CD14-positive monocyte (primary cell): ENCODE measurements around the gene CCDC86. TPM values are rescaled to one million over a fixed set of nuclear protein-coding genes. Genes with fewer than 3 reads are reported as not detected.

Experiments
- DNase-seq, 3 donors: peaks; one replicate each; pipeline ENCODE4 v3.0.0-alpha.2; 2011 to 2022
- H2AFZ ChIP-seq: 2 replicates; pipeline ENCODE4 v1.6.0; 2012; ENCODE audit warnings: mild to moderate bottlenecking, low read depth, low read length, inconsistent platforms; ENCODE audit not compliant: insufficient read depth, poor library complexity, severe bottlenecking
- H3K27ac ChIP-seq, 2 donors: 1 replicate in 1 of 2; 2 replicates in 1 of 2; pipeline ENCODE4 v1.5.1; 2012 to 2013; ENCODE audit warnings: low read length in 2 of 2, control low read depth in 1 of 2, inconsistent platforms in 1 of 2, low read depth in 1 of 2, mild to moderate bottlenecking in 1 of 2
- H3K27me3 ChIP-seq, 2 donors: one replicate each; pipeline versions ENCODE4 v1.6.0 to v1.6.1; 2011 to 2013; ENCODE audit warnings: low read length in 2 of 2; ENCODE audit not compliant: control insufficient read depth in 2 of 2, insufficient read depth in 2 of 2
- H3K36me3 ChIP-seq, 2 donors: replicated peaks in 1 of 2; 1 replicate in 1 of 2; 2 replicates in 1 of 2; pipeline versions ENCODE4 v1.5.1 to v1.6.1; 2012 to 2013; ENCODE audit warnings: low read length in 2 of 2, control low read depth in 1 of 2, inconsistent platforms in 1 of 2, mild to moderate bottlenecking in 1 of 2; ENCODE audit not compliant: insufficient read depth in 2 of 2, control insufficient read depth in 1 of 2
- H3K4me1 ChIP-seq, 2 donors: 1 replicate in 1 of 2; 2 replicates in 1 of 2; pipeline versions ENCODE4 v1.5.1 to v1.6.1; 2012 to 2013; ENCODE audit warnings: low read length in 2 of 2, control low read depth in 1 of 2, inconsistent platforms in 1 of 2, mild to moderate bottlenecking in 1 of 2, moderate library complexity in 1 of 2; ENCODE audit not compliant: insufficient read depth in 2 of 2, control insufficient read depth in 1 of 2
- H3K4me2 ChIP-seq: replicated peaks from 2 replicates; pipeline ENCODE3; 2012; ENCODE audit warnings: low read length, moderate library complexity, mild to moderate bottlenecking; ENCODE audit not compliant: poor library complexity, severe bottlenecking; ENCODE audit errors: extremely low read depth
- H3K4me3 ChIP-seq, 3 experiments: fragments of 200-600 bp in 1 of 3; sonication (generic) in 1 of 3; replicated peaks in 1 of 3; 1 replicate in 2 of 3; 2 replicates in 1 of 3; pipeline ENCODE4 v1.5.1; 2011 to 2013; ENCODE audit warnings: low read length in 3 of 3, mild to moderate bottlenecking in 3 of 3, control low read depth in 2 of 3, low read depth in 2 of 3, inconsistent platforms in 1 of 3, moderate library complexity in 1 of 3
- H3K79me2 ChIP-seq: 2 replicates; pipeline ENCODE4 v1.6.0; 2012; ENCODE audit warnings: mild to moderate bottlenecking, control low read depth, inconsistent platforms, low read length, moderate library complexity; ENCODE audit not compliant: insufficient read depth
- H3K9ac ChIP-seq: 2 replicates; pipeline ENCODE4 v1.6.0; 2017; ENCODE audit warnings: low read length, mild to moderate bottlenecking; ENCODE audit not compliant: insufficient read depth, poor library complexity, severe bottlenecking
- H3K9me3 ChIP-seq, 2 donors: replicated peaks in 1 of 2; 1 replicate in 1 of 2; 2 replicates in 1 of 2; pipeline versions ENCODE4 v1.5.1 to v1.6.1; 2012 to 2013; ENCODE audit warnings: low read length in 2 of 2, control low read depth in 1 of 2; ENCODE audit not compliant: control insufficient read depth in 1 of 2, insufficient read depth in 1 of 2
- H4K20me1 ChIP-seq: 2 replicates; pipeline ENCODE4 v1.6.0; 2012; ENCODE audit warnings: mild to moderate bottlenecking, low read length, control low read depth, moderate library complexity; ENCODE audit not compliant: insufficient read depth
- H3K27ac Mint-ChIP-seq, 7 donors: one replicate each; pipeline ENCODE4 v1.8.0; 2020; ENCODE audit warnings: mild to moderate bottlenecking in 7 of 7, mixed read lengths in 7 of 7, moderate library complexity in 6 of 7, inconsistent platforms in 2 of 7
- H3K27me3 Mint-ChIP-seq, 3 donors: one replicate each; pipeline ENCODE4 v1.8.0; 2021 to 2022; ENCODE audit warnings: low read depth in 3 of 3, mild to moderate bottlenecking in 3 of 3, mixed read lengths in 3 of 3, moderate library complexity in 3 of 3, inconsistent platforms in 1 of 3
- H3K36me3 Mint-ChIP-seq, 2 donors: one replicate each; pipeline ENCODE4 v1.8.0; 2020; ENCODE audit warnings: mixed read lengths in 2 of 2, inconsistent platforms in 1 of 2, mild to moderate bottlenecking in 1 of 2
- H3K4me1 Mint-ChIP-seq: one replicate; pipeline ENCODE4 v1.8.0; 2020; ENCODE audit warnings: mild to moderate bottlenecking, mixed read lengths
- H3K4me3 Mint-ChIP-seq, 2 donors: one replicate each; pipeline ENCODE4 v1.8.0; 2020; ENCODE audit warnings: mild to moderate bottlenecking in 2 of 2, mixed read lengths in 2 of 2, moderate library complexity in 1 of 2
- H3K9me3 Mint-ChIP-seq, 7 donors: one replicate each; pipeline ENCODE4 v1.8.0; 2020 to 2022; ENCODE audit warnings: mixed read lengths in 7 of 7, mild to moderate bottlenecking in 6 of 7, moderate library complexity in 6 of 7, inconsistent platforms in 2 of 7
- CTCF ChIP-seq: fragments of 200-600 bp; IDR thresholded peaks from one replicate; pipeline ENCODE4 v1.8.0; 2022; ENCODE audit warnings: antibody characterized with exemption, mild to moderate bottlenecking
- WGBS: methylation state at CpG from one replicate; pipeline ENCODE4 v1.1.5; 2013; ENCODE audit warnings: missing lambda C conversion rate; ENCODE audit not compliant: insufficient coverage; 5-methylcytosine and 5-hydroxymethylcytosine counted together
- intact Hi-C, 2 donors: fragments of 100-400 bp; cut with micrococcal nuclease; formaldehyde crosslinking; loops; one replicate each; pipeline versions ENCODE4 v1.15.0 to v1.15.1; 2023
- polyA plus RNA-seq, 3 donors: library from polyadenylated mRNA; depleted of rRNA in 1 of 3; unstranded in 2 of 3; stranded (reverse) in 1 of 3; fragments of 300-500 nt in 2 of 3; fragments of >200 nt in 1 of 3; fragmentation: Illumina TruSeq in 2 of 3; gene quantifications; 1 replicate in 2 of 3; 2 replicates in 1 of 3; pipeline ENCODE4 v1.2.3, GENCODE V29; 2012 to 2021

CCDC86 gene
- polyA plus RNA-seq, 3 donors: 7.2 to 10.2 (median 8.3) TPM

GRCh38 chr11:60809691-60810090 lies 32.2 kb upstream of the CCDC86 start:
- no peak for DNase-seq
- H2AFZ ChIP-seq: no peak overlapping the region
- peaks cover 0 to 3% (median 0%) of the 10 kb centered on the region in 7 donors for H3K9me3 Mint-ChIP-seq
- H3K4me3 ChIP-seq: no peak overlapping the region
- H3K9ac ChIP-seq: no peak overlapping the region
- no peak overlapping the region for H3K27ac Mint-ChIP-seq
- intact Hi-C loops: no loop called here
- no peaks in the 10 kb centered on the region for H4K20me1 ChIP-seq
- H3K4me1 ChIP-seq: peaks cover 0 to 8% of the 10 kb centered on the region in 2 donors
- WGBS: 97% methylated on average over 7 of the region's 11 CpGs
- H3K27me3 ChIP-seq: no peaks in the 10 kb centered on the region
- no peak overlapping the region for H3K4me2 ChIP-seq
- H3K4me3 Mint-ChIP-seq: no peak overlapping the region
- no peak for TF ChIP-seq CTCF
- no peaks in the 10 kb centered on the region for H3K36me3 ChIP-seq
- no peak overlapping the region for H3K27ac ChIP-seq
- peaks cover 11% of the 10 kb centered on the region for H3K4me1 Mint-ChIP-seq
- H3K27me3 Mint-ChIP-seq: peaks cover 4 to 13% (median 9%) of the 10 kb centered on the region in 3 donors
- no peaks in the 10 kb centered on the region for H3K79me2 ChIP-seq
- H3K9me3 ChIP-seq: no peaks in the 10 kb centered on the region
- H3K36me3 Mint-ChIP-seq: no peaks in the 10 kb centered on the region

- WGBS: 95% methylated on average over 4 of the region's 4 CpGs
These were observed 31.8 kb upstream of the CCDC86 start for GRCh38 chr11:60810151-60810550.

More at GRCh38 chr11:60810151-60810550, 31.8 kb upstream of the CCDC86 start:
- H3K4me1 Mint-ChIP-seq: peaks cover 11% of the 10 kb centered on the region
- Histone ChIP-seq H3K9me3 (no peaks in the 10 kb centered on the region), H3K27ac (no peak overlapping the region), H3K36me3 (no peaks in the 10 kb centered on the region), H3K27me3 (no peaks in the 10 kb centered on the region), H2AFZ (no peak overlapping the region), H4K20me1 (no peaks in the 10 kb centered on the region), H3K4me2 (no peak overlapping the region), H3K79me2 (no peaks in the 10 kb centered on the region), H3K4me1 (peaks cover 0 to 8% of the 10 kb centered on the region in 2 donors), H3K9ac (no peak overlapping the region), H3K4me3 (no peak overlapping the region)
- intact Hi-C loops: no loop called here
- H3K27me3 Mint-ChIP-seq: peaks cover 4 to 13% (median 11%) of the 10 kb centered on the region in 3 donors
- no peaks in the 10 kb centered on the region for H3K36me3 Mint-ChIP-seq
- TF ChIP-seq CTCF: no peak
- no peak overlapping the region for H3K27ac Mint-ChIP-seq
- no peak overlapping the region for H3K4me3 Mint-ChIP-seq
- H3K9me3 Mint-ChIP-seq: peaks cover 0 to 4% (median 0%) of the 10 kb centered on the region in 7 donors
- no peak for DNase-seq
